Measurements from ENCODE around the gene ITPK1. TPM values are rescaled to one million over a fixed set of nuclear protein-coding genes. Genes with fewer than 3 reads are reported as not detected.

Gene ITPK1
- total and polyA plus RNA-seq, 10 of the 15 experiments (the other 5 are each of a cell fraction or from before 2014, with no cell fraction given): 1.3 to 73.2 (median 27.0) TPM

DNA sequence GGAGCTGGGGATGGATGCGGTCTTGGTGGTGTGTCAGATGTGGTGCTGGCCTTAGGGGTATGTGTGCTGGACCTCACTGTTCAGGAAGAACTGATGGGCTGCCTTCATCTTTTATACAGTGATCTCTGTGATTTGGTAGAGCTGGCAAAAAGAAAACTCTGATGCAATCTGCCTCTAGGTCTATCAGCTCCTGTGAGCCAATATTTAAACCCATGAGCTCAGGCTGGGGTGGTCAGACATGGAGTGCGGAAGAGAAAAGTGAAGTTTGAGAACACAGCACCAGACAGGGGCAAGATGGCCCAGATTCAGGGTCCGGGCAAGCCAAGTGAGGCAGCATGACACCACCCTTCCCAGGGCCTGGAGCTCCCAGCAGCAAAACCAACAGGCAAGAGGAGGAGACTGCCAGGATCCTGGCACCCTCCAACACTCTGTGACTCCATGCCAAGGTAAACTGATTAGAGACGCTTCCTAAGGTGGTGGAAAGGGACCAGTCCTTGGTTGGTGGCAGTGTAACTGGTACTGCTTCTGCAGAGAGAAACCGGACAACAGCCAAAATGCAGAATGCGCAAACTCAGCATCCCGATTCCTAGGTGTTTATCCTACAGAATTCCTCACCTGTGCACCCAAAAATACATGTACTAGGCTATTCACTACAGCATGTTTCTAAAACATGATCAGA is 110.5 kb downstream of the ITPK1 start (continued):
- TF ChIP-seq SUPT20H (IDR thresholded peaks at IDR 0.05; ENCODE audit: borderline replicate concordance, control insufficient read depth, low read depth, low read length): no peak
- TF ChIP-seq NRF1 (conservative IDR thresholded peaks at IDR 0.05; ENCODE audit: low read depth, low read length): no peak
- TF ChIP-seq, protein P1, sequence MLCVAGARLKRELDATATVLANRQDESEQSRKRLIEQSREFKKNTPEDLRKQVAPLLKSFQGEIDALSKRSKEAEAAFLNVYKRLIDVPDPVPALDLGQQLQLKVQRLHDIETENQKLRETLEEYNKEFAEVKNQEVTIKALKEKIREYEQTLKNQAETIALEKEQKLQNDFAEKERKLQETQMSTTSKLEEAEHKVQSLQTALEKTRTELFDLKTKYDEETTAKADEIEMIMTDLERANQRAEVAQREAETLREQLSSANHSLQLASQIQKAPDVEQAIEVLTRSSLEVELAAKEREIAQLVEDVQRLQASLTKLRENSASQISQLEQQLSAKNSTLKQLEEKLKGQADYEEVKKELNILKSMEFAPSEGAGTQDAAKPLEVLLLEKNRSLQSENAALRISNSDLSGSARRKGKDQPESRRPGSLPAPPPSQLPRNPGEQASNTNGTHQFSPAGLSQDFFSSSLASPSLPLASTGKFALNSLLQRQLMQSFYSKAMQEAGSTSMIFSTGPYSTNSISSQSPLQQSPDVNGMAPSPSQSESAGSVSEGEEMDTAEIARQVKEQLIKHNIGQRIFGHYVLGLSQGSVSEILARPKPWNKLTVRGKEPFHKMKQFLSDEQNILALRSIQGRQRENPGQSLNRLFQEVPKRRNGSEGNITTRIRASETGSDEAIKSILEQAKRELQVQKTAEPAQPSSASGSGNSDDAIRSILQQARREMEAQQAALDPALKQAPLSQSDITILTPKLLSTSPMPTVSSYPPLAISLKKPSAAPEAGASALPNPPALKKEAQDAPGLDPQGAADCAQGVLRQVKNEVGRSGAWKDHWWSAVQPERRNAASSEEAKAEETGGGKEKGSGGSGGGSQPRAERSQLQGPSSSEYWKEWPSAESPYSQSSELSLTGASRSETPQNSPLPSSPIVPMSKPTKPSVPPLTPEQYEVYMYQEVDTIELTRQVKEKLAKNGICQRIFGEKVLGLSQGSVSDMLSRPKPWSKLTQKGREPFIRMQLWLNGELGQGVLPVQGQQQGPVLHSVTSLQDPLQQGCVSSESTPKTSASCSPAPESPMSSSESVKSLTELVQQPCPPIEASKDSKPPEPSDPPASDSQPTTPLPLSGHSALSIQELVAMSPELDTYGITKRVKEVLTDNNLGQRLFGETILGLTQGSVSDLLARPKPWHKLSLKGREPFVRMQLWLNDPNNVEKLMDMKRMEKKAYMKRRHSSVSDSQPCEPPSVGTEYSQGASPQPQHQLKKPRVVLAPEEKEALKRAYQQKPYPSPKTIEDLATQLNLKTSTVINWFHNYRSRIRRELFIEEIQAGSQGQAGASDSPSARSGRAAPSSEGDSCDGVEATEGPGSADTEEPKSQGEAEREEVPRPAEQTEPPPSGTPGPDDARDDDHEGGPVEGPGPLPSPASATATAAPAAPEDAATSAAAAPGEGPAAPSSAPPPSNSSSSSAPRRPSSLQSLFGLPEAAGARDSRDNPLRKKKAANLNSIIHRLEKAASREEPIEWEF (IDR thresholded peaks at IDR 0.05; ENCODE audit: insufficient replicate concordance, low read depth, low read length): no peak
- TF ChIP-seq SP1 (IDR thresholded peaks at IDR 0.05; ENCODE audit: low read depth, low read length): no peak
- TF ChIP-seq SMARCA5 (IDR thresholded peaks at IDR 0.05): no peak
- TF ChIP-seq, protein P2, sequence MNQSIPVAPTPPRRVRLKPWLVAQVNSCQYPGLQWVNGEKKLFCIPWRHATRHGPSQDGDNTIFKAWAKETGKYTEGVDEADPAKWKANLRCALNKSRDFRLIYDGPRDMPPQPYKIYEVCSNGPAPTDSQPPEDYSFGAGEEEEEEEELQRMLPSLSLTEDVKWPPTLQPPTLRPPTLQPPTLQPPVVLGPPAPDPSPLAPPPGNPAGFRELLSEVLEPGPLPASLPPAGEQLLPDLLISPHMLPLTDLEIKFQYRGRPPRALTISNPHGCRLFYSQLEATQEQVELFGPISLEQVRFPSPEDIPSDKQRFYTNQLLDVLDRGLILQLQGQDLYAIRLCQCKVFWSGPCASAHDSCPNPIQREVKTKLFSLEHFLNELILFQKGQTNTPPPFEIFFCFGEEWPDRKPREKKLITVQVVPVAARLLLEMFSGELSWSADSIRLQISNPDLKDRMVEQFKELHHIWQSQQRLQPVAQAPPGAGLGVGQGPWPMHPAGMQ (IDR thresholded peaks at IDR 0.05; ENCODE audit: borderline replicate concordance): no peak
- no peak for TF ChIP-seq RAD51 (IDR thresholded peaks at IDR 0.05)
- no peak for TF ChIP-seq CEBPB (IDR thresholded peaks at IDR 0.05; ENCODE audit: borderline replicate concordance in 1 of 2, low read depth in 2 of 2, low read length in 2 of 2)

Measured in GM12878 (cell line).